ELR (cell line): ENCODE results near the gene DYNC1I1.

ENCODE experiments used
- DNase-seq: peaks from one replicate; pipeline ENCODE4 v3.0.0-alpha.2; 2015; ENCODE audit warnings: low read depth

DYNC1I1 gene

DNA sequence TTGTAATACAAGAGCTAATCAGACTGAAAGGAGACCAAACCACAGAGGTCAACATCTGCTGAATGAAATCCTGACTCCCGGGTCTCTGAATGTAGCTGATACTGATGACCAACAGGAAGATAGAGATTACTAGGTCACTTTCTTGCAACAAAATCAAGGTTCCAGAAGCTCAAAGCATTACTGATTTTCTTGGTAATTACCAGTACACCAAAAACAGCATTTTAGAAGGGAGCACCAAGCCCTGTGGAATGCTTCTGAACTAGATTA lies 371.8 kb downstream of the DYNC1I1 start:
- no peak for DNase-seq
